ENCODE results near the gene THAP5.

- no peak for TF ChIP-seq MAX (IDR thresholded peaks at IDR 0.05; ENCODE audit: low read depth, low read length)
- TF ChIP-seq MYC (IDR thresholded peaks at IDR 0.05; ENCODE audit: low read depth, low read length): no peak
- no peak for TF ChIP-seq CTCF (IDR thresholded peaks at IDR 0.05; ENCODE audit: low read depth, low read length)
Measured at GRCh38 chr7:108585843-108586242, 16.3 kb upstream of the THAP5 start.

Data from NB4 (cell line).